Activated T-helper 1 cell treated with Interleukin-2 at 50 U/mL for 16 hours (primary cell): ENCODE data around the gene TIGAR.

Experiments
- DNase-seq: peaks from one replicate; pipeline ENCODE4 v3.0.0-alpha.2; 2020; ENCODE audit warnings: low read depth

The TIGAR gene

GRCh38 chr12:4282892-4283511 is 38.0 kb upstream of the TIGAR start:
- DNase-seq: no peak

DNA sequence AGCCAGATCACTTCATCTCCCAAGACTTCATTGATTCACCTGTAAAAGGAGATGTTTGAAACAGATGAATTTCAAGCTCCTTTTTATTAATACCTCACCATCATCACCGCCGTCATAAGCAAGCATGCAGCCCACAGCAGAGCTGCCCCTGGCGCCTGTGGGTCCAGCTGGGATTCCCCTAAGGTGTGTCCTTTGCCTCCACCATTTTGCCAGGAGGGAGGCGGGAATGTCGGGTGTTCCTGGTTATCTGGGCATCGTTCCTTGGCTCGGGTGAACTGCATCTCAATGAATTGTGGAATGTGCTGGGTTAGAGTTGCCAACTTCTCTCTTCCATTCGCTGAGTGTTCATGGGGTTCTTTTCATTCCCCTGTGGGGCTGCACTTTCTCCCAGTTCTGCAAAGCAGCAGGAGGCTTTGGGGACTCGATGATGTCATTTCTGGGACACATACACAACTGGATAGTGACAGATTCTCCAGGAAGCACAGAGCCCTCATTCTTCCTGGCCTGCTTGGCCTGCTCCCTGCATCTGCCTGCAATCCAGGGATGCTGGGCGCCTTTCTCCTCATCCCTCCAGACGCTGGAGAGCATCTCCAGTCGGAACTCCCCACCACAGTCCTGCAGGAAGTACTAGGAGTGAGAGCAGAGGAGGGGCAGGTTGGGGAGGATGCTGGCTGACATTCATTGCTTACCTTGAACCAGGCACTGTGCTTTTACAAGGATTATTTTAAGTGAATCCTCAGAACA is 37.3 kb upstream of the TIGAR start:
- no peak for DNase-seq

GRCh38 chr12:4284306-4284705 is 36.7 kb upstream of the TIGAR start:
- no peak for DNase-seq

DNA sequence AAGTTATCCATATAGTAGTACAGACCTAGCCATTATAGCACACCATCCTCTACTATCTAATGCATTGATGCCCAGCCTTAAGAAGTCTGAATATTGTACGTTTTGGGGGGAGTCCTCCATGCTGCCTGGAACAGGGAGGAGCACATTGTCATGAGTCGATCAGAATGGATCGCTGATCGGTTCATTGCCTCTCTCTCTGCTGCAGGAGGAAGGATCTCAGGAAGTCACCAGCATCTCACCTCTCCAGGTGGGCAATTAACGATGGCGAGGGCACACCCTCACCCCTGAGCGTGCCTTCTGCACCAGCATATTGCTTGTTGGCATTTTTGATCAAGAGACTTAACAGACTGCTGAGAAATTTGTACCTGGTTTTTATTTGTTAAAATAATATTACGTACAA is 35.9 kb upstream of the TIGAR start:
- no peak for DNase-seq

DNA sequence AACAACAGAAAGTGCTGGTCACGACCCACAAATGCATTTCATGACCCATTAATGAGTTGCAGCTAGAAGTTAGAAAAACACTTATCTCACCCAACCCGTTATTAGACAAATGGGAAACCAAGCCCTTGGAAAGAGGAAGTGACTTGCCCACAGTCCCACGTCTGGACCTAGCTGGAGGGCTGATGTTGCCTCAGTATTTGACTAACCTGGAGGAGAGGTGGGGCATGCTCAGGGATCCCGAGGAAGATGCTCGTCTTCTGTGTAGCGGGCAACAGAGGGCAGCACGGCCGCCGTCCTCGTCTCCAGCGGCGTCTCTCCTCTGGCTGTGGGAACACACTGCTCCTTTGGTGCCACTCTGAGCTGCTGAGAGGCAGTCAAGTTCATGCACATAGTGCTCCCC is 34.8 kb upstream of the TIGAR start:
- no peak for DNase-seq

DNA sequence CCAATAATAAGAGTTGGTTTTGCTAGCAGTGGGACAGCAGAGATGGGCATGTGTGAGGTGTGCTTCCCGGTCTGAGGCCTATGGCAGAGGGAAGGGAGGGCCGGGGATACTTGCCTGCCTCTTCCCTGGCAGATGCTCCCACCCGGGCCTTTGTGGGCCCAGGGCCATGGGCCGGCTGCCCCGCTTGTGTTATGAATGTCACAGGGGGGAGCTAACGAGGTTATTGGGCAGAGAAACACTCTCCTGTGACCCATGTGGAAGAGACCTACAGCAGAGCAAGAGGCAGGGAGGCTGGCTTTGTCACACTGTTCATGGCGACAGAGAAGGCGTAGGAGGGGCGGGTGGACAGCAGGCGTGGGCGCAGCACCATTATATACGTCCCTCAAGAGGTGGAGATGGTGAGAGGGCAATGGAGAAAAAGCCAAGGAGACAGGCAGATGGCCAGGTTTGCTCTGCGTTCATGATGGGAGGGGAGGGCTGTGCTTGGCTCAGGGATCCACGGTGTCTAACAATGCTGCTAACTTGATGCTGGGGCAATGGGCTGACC is 34.2 kb upstream of the TIGAR start:
- DNase-seq: no peak

- no peak for DNase-seq
Measured at GRCh38 chr12:4287325-4288211, 33.4 kb upstream of the TIGAR start.

DNA sequence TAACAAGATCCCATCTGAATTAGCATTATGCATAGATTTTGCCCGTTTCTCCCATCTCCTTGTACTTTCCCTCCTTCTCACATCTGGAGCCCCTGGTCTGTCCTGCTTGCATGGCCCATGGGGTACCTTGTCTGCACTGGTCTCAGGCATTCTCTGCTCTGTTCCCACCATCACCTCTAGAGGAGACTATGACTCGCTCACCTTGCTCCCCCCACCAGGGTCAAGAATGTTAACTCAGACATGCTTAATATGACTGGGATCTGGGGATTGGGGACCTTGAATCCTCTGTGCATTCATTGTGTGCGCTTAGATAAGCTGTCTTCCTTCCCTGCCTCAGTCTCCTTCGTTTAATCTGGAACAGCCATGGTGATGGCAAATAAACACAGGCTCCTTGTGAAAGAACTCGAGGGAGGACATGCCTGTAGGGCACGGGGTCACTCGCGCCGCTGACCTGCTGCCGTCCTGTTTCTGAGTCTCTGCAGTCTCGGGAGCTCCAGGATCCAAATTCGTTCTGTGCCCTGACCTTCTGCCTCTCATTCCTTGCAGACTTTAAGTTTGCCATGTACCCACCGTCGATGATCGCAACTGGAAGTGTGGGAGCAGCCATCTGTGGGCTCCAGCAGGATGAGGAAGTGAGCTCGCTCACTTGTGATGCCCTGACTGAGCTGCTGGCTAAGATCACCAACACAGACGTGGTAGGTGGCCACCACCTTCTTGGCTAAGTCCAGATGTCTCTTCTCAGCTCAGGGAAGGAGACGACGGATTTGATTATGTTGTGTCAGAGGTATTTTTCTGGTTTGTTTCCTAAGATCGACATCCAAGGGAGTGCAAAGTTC is 32.5 kb upstream of the TIGAR start:
- no peak for DNase-seq

GRCh38 chr12:4289231-4289878 is 31.7 kb upstream of the TIGAR start:
- no peak for DNase-seq

DNA sequence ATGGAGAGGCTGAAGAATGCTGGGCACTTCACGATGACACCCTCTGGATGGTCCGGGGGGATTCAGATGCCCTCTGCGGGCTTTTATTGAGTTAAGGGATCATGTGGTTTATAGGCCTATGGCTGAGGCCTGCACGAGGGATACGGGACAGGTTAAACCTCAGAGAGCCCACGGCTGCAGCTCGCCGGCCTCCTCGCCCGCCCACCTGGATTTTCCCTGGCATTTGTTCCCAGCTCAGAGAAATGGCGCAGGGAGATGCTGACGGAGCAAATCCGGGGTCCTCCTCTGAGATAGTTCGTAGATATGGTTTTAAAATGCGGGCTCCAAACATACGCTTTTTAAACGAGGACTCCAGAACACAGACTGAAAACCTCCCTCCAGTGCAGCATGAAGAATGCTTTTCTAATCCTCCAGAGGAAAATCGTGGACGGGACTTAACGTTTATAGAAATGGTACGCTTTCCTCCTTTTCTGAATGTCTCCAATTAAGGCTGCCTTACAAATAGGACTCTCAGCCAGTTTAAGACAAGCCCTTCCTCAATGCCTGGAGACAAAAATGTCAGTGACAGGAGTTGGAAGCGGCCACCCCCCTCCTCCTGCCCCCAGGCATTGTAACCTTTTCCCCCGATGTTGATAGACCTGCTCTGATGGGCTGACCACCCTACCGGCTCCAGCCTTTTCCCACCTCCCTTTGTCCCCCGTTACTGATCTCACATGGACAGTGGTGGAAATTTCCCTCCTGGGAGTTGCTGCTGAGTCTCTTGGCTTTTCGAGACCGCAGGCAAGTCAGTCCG is 30.8 kb upstream of the TIGAR start:
- no peak for DNase-seq

DNA sequence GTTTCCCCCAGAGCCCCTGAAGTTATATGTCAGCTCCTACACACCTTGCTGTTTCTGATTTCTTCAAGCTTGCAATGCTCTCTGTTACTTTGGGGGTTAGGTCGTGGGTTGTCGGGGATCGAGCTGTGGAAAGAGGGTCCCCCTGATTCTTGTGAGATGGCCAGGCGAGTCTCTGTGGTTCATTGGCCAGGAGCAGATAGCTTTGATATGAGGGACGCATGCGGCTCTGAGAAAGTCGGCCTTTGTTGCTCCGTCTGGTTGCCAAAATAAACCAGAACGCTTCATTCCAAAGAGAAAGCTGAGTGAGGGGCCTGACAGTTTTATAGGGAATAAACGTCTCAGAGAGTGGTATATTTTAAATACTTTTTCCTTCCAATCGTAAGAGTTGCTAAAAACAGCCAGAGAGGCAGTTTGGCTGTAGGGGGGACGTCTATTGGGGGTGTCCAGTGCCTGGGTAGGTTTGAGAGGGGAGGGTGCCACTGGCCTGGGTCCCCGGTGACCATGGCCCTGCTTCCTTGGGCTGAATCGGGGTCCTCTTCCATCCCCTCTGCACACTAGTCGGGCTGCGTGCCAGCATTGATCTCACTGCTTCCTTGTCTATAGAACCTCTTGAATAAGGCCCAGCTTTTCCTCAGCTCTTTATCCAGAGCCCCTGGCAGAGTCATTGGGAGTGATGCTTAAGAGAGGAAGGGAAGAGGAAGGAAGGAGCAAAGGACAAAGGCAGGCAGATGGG is 28.5 kb upstream of the TIGAR start:
- DNase-seq: no peak

DNA sequence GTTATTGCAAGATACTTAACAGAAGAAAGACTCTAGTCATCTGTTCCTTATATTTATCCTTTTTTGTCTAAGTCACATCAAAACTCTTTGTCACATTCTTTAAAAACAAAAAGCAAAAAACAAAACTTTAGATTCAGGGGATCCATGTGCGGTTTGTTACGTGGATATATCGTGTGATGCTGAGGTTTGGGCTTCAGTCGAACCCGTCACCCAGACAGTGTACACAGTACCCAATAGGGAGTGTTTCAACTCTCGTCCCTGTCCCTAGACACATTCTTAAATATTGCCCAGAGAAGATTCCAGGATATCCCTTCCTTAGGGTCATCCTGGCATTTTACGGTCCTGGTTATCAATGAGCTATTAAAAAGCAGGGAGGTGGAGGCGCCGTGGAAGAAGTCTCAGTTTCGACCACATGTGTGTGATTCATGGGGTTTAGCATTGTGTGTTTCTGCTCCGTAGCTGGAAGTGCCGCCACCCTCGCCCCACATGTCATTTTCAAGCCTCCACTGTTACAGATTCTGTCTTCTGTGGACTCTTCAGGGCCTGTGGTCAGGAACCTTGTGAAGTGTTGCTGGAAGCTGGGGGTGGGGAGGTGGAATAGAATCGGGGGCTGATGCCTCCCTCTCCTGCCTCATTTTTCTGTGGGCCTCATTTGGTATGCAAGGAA is 27.6 kb upstream of the TIGAR start:
- DNase-seq: no peak

DNA sequence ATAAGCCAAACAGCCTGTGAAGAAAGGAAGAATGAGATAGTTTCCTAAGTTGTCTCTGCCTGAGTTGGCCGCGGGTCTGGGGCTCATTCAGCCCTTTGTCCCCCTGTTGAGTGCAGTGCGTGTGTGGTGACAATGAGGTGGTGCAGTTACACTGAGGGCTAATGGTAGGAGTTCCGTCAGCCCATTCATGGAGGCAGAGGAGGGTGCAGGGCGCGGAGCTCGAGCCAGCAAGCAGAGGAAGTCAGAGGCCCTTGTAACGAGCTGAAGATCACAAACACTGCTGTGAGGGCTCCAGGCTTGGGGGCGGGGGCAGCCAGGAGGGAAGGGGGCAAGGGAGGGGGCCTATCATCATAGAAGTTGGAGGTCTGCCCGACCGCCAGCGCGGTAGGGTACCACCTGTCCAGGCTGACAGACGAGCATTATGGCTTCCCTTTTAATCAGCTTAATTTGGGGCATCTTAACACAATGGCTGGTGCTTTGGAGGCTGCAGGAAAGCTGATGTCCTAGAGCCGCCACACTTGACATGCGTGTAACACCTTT is 27.0 kb upstream of the TIGAR start:
- DNase-seq: no peak

DNA sequence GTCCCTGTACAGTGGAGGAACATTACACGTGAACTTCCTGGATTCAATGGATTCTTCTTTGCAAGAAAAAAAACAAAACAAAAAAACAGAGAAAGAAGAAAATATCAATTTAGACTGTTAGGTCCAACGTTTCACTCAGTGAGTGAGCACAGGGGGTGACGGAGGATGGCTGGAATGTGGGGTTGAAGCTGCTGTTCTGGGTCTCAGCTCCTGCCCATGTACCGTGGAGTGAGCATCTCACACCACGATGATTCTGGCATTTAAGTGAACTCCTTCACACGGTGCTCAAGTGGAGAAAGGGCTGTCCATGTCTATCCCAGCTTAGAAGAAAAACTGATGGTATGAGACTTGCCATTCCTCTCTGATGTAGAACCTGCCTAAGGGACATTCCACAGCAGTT is 24.3 kb upstream of the TIGAR start:
- no peak for DNase-seq

- no peak for DNase-seq
Measured at GRCh38 chr12:4297617-4298016, 23.4 kb upstream of the TIGAR start.

DNA sequence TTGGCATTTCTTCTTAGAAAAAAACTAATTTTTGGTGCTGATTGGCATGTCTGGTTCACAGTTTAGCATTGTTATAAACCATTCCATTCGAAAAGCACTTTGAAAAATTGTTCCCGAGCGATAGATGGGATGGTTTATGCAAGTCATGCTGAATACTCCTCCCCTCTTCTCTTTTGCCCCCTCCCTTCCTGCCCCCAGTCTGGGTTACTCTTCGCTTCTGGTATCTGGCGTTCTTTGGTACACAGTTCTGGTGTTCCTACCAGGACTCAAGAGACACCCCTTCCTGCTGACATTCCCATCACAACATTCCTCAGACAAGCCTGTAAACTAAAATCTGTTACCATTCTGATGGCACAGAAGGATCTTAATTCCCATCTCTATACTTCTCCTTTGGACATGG is 20.1 kb upstream of the TIGAR start:
- no peak for DNase-seq

DNA sequence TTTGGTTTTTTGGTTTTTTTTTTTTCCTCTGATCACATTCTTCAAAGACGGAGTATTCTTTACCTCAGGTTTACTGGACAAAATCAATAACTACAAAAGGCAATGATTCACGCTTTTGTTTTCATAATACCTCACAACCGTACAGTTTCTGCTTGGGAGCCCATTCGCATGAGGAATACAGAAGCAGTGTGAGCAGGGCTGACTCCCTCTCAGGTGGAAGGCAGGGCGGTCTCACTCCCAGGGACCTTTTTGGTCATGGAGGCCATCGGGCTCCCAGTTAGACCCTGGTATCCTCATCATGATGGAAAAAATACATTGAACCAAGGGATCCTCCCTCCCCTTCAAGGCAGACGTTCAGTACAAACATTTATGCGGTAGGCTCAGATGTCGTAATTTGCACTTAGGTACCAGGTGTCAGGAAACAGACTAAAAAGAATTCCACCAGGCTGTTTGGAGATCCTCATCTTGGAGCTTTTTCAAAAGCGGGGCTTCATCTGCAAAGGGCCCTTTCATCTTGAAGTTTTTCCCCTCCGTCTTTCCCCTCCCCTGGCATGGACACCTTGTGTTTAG is 19.0 kb upstream of the TIGAR start:
- DNase-seq: no peak

GRCh38 chr12:4302881-4303280 is 18.1 kb upstream of the TIGAR start:
- DNase-seq: no peak

DNA sequence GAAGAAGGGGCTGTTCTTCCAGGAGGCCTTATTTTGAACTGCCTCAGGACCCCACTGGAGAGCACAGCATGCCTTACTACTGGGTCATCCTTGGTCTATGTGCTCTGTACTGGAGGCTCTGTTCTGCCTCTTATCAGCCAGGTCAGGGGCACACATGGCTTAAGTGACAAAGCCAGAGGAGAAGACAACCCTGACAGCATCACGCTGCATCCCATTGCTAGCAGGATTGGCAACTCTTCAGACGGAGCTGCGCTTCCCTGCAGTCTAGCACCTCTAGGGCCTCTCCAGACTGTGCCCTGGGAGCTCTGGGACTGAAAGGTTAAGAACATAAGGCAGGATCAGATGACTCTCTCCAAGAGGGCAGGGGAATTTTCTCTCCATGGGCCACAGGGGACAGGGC is 17.3 kb upstream of the TIGAR start:
- DNase-seq: no peak
